GM19099 (cell line): ENCODE data around the gene KLF1.

ENCODE experiments used
- POLR2A ChIP-seq: IDR thresholded peaks from 3 replicates; pipeline ENCODE4 v1.6.1; 2011; ENCODE audit warnings: low read depth; ENCODE audit not compliant: insufficient read length; ENCODE audit errors: extremely low read depth

The KLF1 gene

DNA sequence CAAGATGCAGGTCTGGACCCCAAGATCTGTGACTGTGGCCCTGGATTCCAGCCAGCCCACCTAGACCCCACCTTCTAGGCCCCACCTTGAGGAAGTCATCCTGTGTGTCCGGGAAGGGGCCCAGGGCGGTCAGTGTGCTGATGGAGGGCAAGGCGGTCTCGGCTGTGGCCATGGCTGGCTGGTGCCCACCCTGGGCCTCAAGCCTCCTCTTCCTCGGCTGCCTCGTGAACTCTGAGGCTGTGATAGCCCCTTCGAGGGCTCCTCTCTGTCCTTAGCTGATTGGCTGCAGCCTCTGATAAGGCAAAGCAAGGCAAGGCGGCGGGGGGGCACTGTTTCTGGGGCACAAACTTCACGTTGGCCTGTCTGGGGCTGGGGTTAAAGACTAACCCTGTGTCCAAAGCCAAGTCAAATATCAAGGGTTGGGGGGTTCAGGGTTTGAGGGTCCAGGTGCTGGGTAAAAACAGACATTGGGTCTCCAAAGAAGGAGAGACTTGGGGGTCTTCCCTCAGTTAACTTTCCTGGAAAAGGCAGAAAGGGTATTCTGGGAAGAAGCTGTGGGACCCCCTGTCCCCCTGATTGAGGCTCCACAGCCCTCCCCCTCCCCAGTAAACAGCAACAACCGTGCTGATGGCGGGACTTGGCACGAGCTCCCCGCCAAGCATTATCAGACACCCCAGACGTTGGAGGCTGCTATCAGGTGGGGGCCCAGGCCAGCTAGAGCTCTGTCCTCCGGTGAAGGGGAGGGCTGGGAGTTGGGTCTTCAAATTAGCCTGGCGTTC is at the start of gene KLF1:
TSS of gene KLF1 (minus strand) at position 233 of the 779 bp plus-strand sequence. CDS start at position 172, 61 bp downstream.
- TF ChIP-seq POLR2A: no peak

DNA sequence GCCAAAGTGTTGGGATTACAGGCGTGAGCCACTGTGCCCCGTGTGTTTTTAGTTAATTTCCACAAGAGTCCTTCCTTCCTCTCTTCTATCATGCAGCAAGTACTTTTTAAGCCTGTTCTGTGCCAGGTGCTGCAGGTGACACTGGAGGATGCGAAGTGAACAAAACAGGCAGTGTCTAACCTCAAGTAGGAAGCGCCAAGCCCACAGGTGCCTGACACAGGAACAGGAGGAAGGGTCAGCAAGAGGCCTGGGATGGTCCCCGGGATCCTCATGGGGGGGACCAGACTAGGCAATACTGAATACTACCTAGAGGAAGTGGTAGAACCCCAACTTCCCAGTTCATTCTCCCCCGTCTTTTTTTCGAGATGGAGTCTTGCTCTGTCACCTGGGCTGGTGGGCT is 49.6 kb upstream of the KLF1 start:
- no peak for TF ChIP-seq POLR2A

DNA sequence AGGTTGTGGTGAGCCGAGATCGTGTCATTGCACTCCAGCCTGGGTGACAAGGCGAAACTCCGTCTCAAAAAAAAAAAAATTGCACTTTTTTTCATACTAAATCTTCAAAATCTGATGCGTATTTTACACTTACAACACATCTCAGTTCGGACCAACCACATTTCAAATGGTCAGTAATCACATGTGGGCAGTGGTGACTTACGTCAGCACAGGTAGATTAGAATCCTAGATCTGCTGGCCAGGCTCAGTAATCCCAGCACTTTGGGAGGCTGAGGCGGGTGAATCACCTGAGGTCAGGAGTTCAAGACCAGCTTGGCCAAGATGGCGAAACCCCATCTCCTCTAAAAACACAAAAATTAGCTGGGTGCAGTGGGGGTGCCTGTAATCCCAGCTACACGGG is 48.1 kb upstream of the KLF1 start:
- no peak for TF ChIP-seq POLR2A

- peak; percentile 95 for TF ChIP-seq POLR2A
Observed at GRCh38 chr19:12933287-12934072, 46.5 kb upstream of the KLF1 start, which contains the start of gene FARSA. Gene FARSA, minus strand, starts transcription at chr19:12933711. Its CDS starts 15 bp downstream, at chr19:12933696.

GRCh38 chr19:12932392-12933286 is 45.6 kb upstream of the KLF1 start:
- no peak for TF ChIP-seq POLR2A

DNA sequence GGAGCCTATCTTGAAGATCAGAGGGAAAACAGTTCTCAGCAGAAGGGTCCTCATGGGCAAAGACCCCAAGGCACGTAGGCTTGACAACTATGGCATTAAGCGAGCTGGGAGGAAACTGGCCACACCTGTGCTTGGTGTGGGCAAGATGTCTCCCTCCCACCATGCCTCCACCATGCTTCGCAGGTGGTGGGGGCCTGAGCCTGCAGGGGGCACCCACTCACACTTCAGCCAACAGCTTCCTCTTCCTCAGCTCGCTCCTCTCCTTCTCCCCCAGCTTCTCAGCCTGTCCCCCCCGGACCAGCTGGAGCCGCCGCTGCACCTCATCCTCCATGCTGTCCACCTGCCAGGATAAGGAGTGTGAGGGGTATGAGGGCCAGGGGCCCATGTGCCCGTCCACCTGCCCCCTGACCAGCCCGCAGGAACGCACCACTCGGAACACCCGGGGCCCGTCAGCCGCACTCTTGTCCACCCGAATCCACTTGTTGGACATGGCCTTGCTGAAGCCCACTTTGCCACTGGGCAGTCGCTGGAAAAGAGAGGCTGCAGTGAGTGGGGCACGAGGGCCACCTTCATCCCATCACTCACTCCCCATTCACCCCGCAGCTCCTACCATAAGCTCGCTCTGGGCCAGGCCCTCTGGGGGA is 43.1 kb upstream of the KLF1 start:
- no peak for TF ChIP-seq POLR2A

DNA sequence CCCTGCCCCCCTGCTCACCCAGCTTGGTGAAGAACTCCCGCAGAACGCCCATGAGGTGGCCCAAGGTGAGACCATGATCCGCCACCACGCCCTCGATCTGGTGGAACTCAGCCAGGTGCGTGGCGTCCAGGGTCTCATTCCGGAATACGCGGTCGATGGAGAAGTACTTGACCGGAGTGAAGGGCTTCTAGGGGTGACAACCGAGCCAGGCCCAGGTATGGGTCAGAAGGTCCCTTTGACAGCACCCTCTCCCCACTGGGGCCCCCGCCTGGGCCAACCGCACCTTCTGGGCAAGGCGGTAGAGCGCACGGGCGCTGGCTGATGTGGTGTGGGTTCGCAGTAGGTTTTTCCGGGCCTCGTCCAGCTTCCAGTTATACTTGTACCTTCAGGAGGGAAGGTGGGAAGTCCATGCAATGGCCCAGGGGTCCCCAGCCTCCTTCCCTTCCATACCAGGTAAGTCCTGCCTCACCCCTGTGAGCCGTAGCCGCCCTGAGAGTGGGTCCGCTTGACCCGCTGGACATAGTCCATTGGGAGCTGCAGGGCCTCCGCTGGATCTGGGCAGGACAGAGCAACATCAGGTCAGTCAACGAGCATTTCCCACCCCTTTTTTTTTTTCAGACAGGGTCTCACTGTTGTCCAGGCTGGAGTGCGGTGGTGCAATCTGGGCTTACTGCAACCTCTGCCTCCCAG is 37.8 kb upstream of the KLF1 start:
- TF ChIP-seq POLR2A: no peak

DNA sequence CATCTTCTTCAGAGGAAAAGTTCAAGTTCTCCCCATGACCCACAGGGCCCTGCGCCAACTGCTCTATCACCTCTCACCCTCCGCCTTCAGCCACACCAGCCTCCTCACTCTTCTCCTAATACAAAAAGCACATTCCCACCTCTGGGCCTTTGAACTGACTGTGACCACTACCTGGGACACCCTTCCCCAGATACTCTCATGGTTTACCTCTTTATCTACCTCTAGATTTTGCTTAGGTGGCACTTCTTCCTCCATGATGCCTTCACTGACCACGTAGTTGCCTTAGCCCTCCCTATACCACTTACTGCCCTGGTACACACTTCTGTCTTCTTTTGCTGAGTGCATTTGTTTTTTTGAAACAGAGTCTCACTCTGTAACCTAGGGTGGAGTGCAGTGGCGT is 36.0 kb upstream of the KLF1 start:
- no peak for TF ChIP-seq POLR2A

- TF ChIP-seq POLR2A: no peak
Observed at GRCh38 chr19:12921047-12921446, 34.0 kb upstream of the KLF1 start.

GRCh38 chr19:12918253-12918652 is 31.3 kb upstream of the KLF1 start:
- no peak for TF ChIP-seq POLR2A

DNA sequence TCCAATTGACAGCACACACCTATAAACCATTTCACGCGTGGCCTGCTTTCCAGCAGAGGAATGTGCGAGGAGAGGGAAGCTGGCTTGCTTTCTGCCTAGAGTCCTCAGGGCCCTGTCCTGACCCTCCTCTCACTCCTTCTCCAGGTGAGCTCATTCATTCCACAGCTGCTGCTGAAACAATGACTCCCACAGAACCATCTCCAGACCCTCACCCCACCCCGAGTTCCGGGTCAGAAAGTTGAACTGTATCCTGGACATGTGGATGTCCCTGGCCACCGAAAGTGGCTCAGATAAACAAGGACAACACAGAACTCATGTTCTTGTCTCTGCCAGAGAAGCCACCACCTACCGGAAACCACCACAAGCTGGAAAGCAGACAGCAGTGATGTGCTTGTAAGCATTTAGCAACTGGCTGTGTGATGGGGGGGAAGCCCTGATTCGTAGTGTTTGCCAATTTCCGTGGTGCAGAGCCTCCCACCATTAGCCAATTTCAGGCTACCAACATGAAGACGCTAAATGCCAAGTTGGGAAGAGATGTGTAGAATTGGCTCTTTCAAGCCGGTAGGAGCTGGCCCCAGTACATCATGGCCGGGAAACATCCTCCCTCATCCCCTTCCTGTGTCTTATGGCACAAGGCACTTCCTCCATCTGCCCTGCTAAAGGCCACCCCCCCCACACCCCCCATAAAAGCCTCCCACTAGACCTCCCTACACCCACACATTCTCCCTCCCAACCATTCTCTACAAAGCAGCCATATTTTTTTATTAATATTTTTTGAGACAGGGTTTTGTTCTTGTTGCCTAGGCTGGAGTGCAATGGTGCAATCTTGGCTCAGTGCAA is 27.1 kb upstream of the KLF1 start:
- no peak for TF ChIP-seq POLR2A

DNA sequence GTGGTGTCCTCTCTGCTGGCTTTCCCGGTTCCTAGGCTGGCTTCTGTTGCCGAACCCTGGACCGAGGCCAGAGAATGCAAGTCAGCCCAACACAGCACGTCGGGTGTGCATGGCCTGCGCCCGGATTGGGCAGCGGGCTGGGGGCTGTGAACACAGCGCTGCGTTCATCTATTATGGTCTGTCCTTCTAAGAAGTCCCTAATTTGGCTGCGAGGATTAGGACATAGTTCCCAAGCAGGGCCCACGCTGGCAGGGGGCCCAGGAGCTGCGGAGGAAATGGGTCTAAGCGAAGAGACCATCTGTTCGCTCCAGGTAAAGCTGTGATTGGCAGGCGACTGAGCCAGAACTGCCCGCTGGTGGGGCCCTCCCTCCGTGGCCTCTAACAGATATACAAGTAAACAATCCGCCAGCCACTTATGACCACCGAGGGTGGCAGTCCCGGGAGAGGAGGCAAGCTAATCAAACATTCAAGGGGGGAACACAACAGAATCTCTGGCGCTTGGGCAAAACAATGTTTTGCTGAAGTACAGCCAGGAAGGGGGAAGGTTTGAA is 26.1 kb upstream of the KLF1 start:
- no peak for TF ChIP-seq POLR2A

DNA sequence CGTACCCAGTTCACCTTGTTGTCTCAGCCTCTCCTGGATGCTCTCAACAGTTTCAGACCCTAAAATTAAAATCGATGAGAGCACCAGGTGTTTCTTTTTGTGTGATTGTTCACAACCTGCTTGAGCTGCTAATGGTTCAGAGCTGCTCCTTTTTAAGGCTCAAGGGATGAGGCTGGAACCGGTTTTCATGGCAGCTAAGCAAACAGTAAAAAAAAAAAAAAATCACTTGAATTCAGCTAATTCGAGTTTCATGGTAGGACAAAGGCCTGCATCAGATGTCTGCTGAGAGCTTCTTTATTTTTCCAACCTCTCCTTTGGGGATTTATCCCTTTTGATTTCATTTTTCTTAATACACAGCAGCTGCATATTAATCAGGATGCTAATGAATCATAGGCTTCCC is 25.6 kb upstream of the KLF1 start:
- no peak for TF ChIP-seq POLR2A
